Skeletal muscle cell (primary cell): ENCODE data around the gene ZNF878.
A peak's percentile ranks its signal among the peaks of the same experiment; 100 is the strongest.

Experiments used
- DNase-seq: peaks from one replicate; pipeline ENCODE4 v3.0.0-alpha.2; 2010; ENCODE audit warnings: low read depth
- H3K4me3 ChIP-seq: 2 replicates; pipeline ENCODE4 v1.5.1; 2011; ENCODE audit warnings: low read depth, mild to moderate bottlenecking, control low read depth, low read length, moderate library complexity

The ZNF878 gene

DNA sequence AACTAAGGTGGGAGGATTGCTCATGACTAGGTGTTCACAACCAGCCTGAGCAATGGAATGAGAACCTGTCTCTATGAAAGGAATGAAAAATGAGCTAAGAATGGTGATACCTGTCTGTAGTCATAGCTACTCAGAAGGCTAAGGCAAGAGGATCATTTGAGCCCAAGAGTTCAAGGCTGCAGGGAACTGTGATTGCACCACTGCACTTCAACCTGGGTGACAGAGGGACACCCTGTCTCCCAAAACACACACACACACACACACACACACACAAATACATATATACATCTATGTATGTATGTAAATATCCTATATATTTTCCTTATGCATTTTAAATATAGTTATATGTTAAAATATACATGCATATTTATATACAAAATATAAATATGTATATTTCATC, 9.9 kb downstream of the ZNF878 start:
- no peak for DNase-seq
- H3K4me3 ChIP-seq: no peak overlapping the region

DNA sequence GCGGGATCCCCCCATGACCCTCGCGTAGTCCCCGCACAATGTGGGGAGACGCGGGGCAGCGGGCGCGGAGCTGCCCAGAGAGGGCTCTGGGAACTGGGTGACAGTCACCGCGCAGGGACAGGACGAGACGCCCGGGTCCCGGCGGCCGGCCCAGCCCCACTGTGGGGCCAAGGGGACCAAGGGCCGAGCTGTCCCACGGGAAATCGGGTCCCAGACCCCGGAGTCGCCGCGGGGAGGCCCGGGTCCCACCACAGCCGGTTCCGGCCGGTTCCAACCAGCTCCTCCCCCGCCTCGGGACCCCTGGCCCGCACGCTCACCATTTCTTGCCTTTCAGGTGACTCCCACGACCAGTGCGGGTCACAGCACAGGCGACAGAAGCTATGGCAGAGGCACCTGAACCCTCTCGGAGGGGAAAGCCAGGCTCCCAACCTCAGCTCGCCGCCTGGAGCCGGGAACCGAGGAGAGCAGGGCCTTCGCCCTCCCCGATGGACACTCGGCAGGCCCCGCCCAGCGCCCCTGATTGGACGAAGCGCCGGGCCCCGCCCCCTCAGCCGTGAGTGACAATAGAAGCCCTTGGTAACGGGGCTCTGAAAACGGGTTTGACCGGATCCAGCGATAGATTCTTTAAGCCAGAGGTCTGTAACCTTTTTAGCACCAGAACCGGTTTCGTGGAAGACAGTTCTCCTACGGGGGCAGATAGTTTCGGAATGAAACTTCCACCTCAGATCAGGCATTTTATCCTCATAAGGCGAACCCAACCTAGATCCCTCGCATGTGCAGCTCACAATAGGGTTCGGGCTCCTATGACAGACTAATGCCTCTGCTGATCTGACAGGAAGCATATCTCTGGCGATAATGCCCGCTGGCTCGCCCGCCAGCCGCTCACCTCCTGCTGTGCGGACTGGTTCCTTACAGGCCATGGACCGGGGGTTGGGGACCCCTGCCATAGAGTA, 17.3 kb downstream of the ZNF878 start, which contains the start of gene ZNF433:
ZNF433 (minus strand) TSS at position 460 of the 953 bp plus-strand sequence; CDS start at position 320, 140 bp downstream.
- H3K4me3 ChIP-seq: peak within 1 kb of the TSS; percentile 75
- DNase-seq: peak; percentile 31

DNA sequence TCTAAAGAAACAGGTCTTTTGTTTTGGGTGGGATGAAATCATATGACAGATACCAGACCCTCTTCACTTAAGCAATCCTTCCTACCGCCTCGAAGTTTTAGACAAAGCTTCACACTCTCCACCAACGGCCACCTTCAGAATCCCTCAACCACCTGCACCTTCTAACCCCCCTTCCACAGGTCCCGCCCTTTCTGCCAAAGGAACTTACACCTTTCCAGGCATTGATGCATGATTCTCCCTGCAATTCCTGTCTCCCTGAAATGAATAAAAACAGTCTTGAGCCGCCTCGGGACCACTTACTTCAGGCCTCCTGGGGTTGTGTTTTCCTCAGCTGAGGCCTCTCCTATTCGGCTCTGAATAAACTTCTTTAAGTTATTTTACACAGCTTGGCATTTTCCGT, 18.1 kb downstream of the ZNF878 start:
- peak overlapping the region; percentile 75 for H3K4me3 ChIP-seq
- no peak for DNase-seq

DNA sequence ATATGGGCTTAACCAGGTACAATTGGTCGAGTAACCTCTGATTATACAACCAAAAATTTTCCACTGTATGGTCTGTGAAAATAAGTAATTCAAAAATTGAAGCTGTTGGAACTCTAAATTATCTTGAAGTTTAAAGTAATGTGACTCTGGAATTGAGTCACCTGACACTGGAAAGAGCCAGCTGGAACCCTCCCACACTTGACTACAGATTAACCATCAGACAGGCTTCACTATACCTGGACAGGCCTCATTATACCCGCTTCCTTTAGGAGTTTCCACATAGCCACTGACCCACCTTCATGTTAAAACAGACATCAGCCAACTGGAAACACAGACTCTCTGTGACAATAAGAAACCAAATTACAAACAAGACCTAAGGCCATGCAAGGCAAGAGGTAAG, 18.6 kb downstream of the ZNF878 start:
- H3K4me3 ChIP-seq: peak overlapping the region; percentile 75
- DNase-seq: no peak

DNA sequence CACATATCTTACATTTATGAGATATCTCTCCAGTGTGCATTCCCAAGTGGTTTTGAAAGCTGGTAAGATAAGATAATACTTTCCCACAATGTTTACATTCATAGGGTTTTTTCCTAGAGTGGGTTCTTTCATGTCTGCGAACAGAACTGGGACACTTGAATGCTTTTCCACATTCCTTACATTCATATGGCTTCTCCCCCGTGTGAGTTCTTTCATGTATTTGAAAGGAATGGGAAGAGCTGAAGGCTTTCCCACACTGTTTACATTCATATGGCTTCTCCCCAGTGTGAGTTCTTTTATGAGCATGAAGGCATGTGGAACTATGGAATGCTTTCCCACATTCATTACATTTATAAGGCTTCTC, 37.0 kb downstream of the ZNF878 start:
- no peak for DNase-seq
- no peak overlapping the region for H3K4me3 ChIP-seq

DNA sequence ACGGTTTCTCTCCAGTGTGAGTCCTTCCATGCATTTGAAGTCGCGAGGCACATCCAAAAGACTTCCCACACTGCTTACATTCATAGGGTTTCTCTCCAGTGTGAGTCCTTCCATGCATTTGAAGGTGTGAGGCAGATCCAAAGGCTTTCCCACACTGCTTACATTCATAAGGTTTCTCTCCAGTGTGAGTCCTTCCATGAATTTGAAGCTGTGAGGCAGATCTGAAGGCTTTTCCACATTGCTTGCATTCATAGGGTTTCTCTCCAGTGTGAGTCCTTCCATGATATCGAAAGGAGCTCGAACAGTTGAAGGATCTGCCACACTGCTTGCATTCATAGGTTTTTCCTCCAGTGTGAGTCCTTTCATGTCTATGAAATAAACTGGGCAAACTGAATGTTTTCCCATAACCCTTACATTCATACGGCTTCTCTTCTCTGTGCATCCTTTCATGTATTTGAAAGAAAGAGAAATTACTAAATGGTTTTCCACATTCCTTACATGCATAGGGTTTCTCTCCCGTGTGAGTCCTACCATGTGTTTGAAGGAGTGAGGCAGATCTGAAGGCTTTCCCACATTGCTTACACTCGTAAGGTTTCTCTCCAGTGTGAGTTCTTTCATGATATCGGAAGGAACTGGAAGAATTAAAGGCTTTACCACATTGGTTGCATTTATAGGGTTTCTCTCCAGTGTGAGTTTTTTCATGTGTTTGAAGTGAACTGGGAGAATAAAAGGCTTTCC, 37.6 kb downstream of the ZNF878 start:
- no peak for DNase-seq
- no peak overlapping the region for H3K4me3 ChIP-seq

DNA sequence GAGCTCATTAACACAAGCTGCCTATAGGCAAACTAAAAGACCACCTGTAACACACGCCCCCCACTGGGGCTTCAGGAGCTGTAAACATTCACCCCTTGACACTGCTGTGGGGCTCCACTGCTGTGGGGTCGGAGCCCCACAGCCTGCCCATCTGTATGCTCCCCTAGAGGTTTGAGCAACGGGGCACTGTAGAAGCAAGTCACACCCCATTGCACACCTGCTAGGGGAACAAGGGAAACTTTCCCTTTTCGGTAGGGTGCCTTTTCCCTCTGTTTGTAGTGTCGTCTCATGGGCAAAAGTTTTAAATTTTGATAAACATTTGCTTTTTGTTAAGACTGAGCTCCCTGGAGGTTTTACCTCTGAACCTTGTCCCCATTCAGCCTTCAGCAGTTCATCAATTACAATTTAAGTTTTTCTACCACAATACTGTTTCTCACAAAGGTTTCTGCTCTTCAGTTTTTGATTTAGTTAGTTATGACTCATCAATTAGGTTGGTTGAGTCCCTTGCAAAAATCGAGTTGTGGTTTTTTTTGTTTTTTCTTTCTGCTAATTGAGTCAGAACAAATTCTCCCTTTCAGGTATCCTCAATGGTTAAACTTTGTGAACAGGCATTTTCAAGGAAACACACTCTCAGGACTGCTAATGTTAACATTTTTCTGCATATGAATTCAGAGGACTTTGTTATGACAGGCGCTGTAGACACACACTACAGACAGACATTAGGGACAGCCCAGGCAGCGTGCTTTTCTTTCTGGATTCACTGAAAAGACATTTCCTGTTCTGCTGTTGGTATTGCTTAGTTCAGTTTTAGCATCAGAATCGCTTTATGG, 52.4 kb downstream of the ZNF878 start:
- DNase-seq: no peak

DNA sequence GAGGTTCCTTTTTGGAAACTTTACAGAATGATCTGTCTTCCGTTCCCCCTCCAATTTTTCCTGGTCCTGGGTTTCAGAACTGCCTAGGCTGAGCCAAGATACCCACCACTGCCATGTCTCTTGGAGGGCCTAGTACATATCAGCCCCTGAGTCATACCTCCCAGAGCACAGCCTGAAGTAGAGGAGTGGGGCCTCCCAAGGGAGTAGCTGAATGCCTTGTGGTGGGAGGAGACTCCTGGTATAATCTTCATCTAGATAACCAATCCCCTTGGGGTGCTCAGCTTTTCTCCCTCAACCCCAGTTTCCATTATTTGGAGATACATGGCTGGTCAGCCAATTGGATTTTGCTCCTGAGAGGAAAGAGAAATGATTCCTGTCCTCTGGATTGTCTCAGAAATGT, 57.6 kb downstream of the ZNF878 start:
- H3K4me3 ChIP-seq: no peak overlapping the region
- no peak for DNase-seq

More for the DNA sequence above, 52.4 kb downstream of the ZNF878 start:
- no peak overlapping the region for H3K4me3 ChIP-seq
